Fibroblast of skin of left biceps (primary cell): ENCODE data around the gene BLOC1S5.
"Not testable (repeated sequence)": the region's sequence is repeated elsewhere in the genome, so short reads cannot be mapped to it uniquely, and the experiment has no call there.

Experiments
- DNase-seq, 2 experiments: peaks; one replicate each; pipeline ENCODE4 v3.0.0-alpha.2; 2013; ENCODE audit warnings: low read depth in 2 of 2

Gene BLOC1S5

GRCh38 chr6:8043221-8043620 is 21.0 kb downstream of the BLOC1S5 start:
- no peak for DNase-seq

DNA sequence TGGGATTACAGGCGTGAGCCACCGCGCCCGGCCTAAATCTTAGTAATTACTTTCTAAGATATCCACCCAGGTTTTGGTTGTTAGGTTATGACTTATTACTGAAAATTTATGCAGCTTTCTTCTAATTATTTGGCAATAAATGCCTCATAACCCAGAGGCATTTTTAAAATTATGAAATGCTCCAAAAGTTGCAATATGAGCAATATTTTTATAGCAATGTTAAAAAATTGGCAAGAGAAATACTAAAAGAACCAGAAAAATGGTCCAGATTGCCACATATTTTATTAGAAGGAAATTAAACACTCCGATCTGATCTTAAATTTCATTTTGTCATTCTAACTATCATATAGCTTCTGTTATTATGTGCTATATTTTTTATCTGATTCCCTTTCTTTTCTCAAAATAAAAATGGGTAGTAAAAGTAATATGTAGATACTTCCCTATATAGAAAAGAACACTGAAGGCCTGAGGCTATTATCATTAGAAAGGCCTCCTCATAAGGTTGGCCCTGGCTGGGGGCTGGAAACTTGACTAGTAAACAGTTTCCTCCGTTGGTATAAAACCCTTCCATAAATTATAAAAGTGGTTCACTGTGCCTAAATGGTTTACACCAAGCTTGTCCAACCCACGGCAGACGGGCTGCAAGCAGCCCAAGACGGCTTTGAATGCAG is 22.1 kb downstream of the BLOC1S5 start:
- no peak for DNase-seq

- DNase-seq = not testable (repeated sequence)
These were observed 30.1 kb downstream of the BLOC1S5 start for GRCh38 chr6:8034107-8034506.

- DNase-seq = no peak
These were observed 33.3 kb downstream of the BLOC1S5 start for GRCh38 chr6:8030920-8031319.

GRCh38 chr6:8029243-8029870 is 34.8 kb downstream of the BLOC1S5 start:
- DNase-seq = no peak

DNA sequence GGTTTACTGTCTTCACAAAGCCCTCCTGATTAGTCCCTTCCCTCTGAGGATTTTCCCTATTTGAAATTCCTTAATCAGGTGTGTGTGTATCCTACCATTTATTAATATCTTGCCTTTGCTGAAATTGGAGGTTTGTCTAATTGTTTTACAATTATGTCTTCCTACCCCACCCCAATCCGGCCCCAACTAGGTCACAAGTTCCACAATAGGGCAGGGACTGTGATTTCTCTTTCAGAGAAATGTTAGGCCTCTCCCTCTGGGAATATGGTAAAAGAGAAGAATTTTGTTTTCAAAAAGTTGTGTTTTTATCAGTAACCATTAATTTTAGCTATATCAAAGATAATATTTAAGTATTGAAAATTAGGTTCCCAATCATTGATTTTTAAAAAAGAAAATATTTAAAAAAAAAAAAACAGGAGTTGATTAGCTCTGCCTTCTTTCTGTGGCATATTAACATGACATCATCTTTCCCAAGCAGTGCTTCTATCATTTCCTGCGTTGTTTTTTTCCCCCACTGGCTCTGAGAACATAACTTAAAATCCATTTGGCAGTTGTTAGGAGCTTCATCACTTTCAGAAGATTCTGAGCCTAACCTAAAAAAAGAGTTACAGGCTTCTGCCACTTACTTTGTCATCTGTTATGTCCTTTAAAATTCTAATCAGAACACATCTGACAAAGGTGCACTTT is 36.1 kb downstream of the BLOC1S5 start:
- peak in 1 of 2 experiments; percentile 11 for DNase-seq

GRCh38 chr6:8026800-8027199 is 37.4 kb downstream of the BLOC1S5 start:
- no peak for DNase-seq

DNA sequence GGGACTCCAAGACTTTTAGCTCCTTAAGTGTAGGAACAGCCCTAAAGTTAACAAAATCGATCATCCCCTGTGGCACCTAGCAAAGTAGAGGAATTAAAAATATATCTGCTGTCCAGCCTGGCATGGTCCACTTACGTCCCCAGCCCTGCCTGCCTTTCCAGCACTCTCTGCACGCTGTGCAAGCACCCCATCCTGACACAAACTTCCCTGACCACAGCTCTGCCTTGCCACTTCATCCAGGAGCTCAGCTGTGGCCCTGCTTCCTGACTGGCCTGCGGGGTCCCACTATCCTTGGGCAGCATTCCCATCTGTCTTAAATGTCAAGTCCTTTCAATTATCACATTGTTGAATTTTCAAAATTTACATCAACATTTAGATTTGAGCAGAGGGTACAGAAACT is 39.0 kb downstream of the BLOC1S5 start:
- no peak for DNase-seq

- DNase-seq = no peak
These were observed 40.6 kb downstream of the BLOC1S5 start for GRCh38 chr6:8023638-8024037.

DNA sequence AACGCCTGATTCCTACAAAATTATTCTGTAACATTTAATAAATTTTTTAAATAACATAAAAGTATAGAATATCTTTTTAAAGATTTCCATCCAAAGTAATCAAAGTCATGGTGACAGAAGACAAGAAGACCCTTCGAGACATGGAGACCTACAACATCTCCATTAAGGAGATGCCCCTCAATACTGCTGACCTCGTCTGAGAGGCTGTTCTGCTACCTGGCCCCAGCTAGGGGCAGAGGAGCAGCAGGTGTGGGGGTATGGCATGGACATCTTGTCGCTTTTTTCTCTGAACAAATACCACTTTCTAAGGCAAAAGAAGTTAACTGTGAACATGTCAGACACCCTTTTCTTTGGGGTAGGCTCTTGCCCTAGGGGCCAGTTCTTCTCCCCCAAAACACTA is 44.1 kb downstream of the BLOC1S5 start:
- no peak for DNase-seq

DNA sequence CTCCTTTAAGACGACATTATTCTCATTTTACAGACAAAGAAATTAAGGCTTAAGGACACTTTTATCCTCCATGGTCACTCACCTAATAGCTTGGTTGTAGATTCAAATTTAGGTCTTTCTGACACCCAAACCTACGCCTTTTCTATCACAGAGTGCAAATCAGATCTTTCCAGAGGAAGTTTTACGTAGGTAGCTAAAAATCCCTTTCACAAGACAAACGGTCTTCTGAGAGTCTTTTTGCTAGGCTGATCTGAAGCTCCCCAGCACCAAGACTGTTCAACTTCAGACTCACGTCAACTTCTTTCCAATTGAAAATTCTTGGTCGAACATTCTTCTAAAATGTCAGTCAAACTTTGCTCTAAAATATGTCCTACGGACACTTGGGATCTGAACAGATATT is 46.5 kb downstream of the BLOC1S5 start:
- DNase-seq = no peak

DNA sequence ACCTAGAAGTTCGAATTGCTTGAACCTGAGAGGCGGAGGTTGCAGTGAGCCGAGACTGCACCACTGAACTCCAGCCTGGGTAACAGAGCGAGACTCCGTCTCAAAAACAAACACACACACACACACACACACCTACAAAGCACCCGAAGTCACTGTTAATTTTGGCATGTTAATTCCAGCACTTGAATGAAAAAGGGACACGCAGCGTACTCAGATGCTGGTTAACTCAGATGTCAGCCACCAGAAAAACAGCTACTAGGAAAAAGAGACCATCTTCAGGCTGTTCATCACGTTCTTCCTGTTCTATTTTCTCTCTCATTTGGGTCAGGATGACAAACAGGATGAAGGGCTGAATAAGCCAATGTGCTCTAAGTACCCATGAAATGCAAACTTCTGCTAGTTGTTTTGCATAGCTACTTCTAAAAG is 46.9 kb downstream of the BLOC1S5 start:
- DNase-seq = no peak

DNA sequence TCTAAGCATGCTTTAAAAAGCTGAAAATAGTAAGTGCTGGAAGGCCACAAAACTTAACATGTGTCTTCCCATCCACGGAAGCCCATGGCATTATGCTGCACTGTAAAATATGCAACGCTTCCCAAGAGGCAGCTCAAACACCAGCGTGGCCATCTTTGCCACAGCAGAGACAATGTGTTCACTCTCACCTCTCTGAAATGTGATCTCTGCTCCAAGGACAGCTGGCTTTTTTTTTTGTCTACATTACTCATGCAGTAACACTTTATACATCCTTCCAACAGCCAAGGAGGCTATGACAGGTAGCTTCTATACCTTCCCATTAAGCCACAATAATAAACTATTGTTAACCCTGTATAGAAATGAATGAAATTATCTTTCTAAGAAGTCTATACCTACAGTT is 49.2 kb downstream of the BLOC1S5 start:
- no peak for DNase-seq

DNA sequence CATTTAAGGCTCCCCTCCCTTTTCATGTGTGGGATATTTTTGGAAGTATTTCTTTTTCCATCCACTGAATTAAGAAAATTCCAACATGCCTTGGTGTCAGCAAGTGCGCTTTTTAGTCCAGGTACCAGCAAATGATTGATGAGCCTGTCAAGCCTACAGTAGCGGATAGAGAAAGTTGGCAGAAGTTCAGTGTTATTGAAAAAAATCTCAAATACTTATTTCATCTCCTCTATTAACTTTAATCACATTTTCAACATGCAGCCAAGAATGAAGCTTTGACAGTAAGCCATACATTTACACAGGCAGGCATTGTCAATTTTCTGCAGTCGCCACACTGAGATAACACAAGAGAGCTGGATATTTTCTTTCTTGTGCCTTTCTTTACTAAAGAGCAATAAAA is 50.4 kb downstream of the BLOC1S5 start:
- no peak for DNase-seq

- DNase-seq = no peak
These were observed 58.0 kb downstream of the BLOC1S5 start for GRCh38 chr6:8006208-8006607.

- DNase-seq = no peak
These were observed 59.1 kb downstream of the BLOC1S5 start for GRCh38 chr6:8005136-8005535.

GRCh38 chr6:8000636-8001035 is 63.6 kb downstream of the BLOC1S5 start:
- no peak for DNase-seq

- no peak for DNase-seq
These were observed 64.0 kb downstream of the BLOC1S5 start for GRCh38 chr6:8000188-8000596.

GRCh38 chr6:7999201-7999600 is 65.0 kb downstream of the BLOC1S5 start:
- DNase-seq = no peak

- DNase-seq = peak; percentile 57 to 58
These were observed 66.0 kb downstream of the BLOC1S5 start for GRCh38 chr6:7998103-7998725.

GRCh38 chr6:7997286-7997685 is 66.9 kb downstream of the BLOC1S5 start:
- no peak for DNase-seq

DNA sequence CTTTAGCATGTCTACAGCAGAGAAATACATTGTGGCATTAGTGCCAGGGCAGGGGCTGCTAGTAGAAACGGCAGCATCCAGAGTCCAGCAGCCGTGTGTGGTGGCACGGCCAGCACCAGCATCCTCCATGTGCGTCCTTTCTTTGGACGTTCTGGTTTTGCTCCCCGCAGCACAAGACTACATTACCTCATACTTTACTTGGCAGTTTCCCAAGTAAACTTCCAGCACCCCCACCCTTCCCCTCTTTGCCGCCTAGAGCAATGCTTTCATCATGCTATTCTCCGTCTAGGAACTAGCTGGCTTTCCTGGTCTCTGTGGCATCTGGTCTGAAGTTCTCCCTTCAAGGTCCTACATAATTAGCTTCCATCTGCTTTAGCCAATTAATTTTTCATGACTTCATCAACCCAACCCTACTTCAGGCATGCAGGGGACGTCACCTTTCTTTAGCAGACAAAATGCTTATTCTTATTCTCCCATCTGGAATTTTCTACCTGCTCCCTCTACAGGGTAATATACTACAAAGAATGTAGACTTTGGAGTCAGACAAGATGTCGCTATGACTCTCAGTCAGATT is 67.6 kb downstream of the BLOC1S5 start:
- peak in 1 of 2 experiments; percentile 29 for DNase-seq
